Activated CD4-positive, alpha-beta T cell treated with anti-CD3 and anti-CD28 coated beads for 48 hours (primary cell): ENCODE measurements around the gene INAVA.

Experiments used
- DNase-seq: peaks from one replicate; pipeline ENCODE4 v3.0.0-alpha.2; 2020

Gene INAVA

GRCh38 chr1:200877839-200878551 is 16.7 kb upstream of the INAVA start:
- peak; percentile 79 for DNase-seq

GRCh38 chr1:200880212-200880611 is 14.5 kb upstream of the INAVA start:
- DNase-seq = peak; percentile 48

GRCh38 chr1:200883118-200883517 is 11.6 kb upstream of the INAVA start:
- DNase-seq = no peak

GRCh38 chr1:200885623-200886402 is 8.9 kb upstream of the INAVA start:
- DNase-seq = no peak

- DNase-seq = no peak
Observed at GRCh38 chr1:200886594-200886993, 8.1 kb upstream of the INAVA start.

- DNase-seq = no peak
Observed at GRCh38 chr1:200887036-200887435, 7.7 kb upstream of the INAVA start.

- DNase-seq = no peak
Observed at GRCh38 chr1:200887772-200888348, 6.8 kb upstream of the INAVA start.

- peak; percentile 72 for DNase-seq
Observed at GRCh38 chr1:200888349-200888838, 6.3 kb upstream of the INAVA start.

- DNase-seq = peak; percentile 52
Observed at GRCh38 chr1:200889571-200889970, 5.1 kb upstream of the INAVA start.

GRCh38 chr1:200890027-200890426 is 4.7 kb upstream of the INAVA start:
- no peak for DNase-seq

GRCh38 chr1:200890818-200891773 is 3.6 kb upstream of the INAVA start:
- DNase-seq = no peak

GRCh38 chr1:200891774-200892157 is 2.9 kb upstream of the INAVA start:
- no peak for DNase-seq

- no peak for DNase-seq
Observed at GRCh38 chr1:200892546-200892945, 2.2 kb upstream of the INAVA start.

- DNase-seq = no peak
Observed at GRCh38 chr1:200892958-200893357, 1.7 kb upstream of the INAVA start.

- DNase-seq = no peak
Observed at GRCh38 chr1:200893411-200893901, 1.2 kb upstream of the INAVA start.

GRCh38 chr1:200895443-200895789 is 716 bp downstream of the INAVA start:
- DNase-seq = no peak

GRCh38 chr1:200895801-200896530 is 1.3 kb downstream of the INAVA start:
- DNase-seq = no peak

GRCh38 chr1:200896531-200897196 is 2.0 kb downstream of the INAVA start:
- no peak for DNase-seq

GRCh38 chr1:200897259-200897658 is 2.6 kb downstream of the INAVA start:
- no peak for DNase-seq

- no peak for DNase-seq
Observed at GRCh38 chr1:200899015-200899386, 4.3 kb downstream of the INAVA start.

- DNase-seq = no peak
Observed at GRCh38 chr1:200899451-200899915, 4.8 kb downstream of the INAVA start.
